ENCODE data around the gene ZFYVE19. TPM values are rescaled to one million over a fixed set of nuclear protein-coding genes. Genes with fewer than 3 reads are reported as not detected.

ZFYVE19 gene
- total RNA-seq, 4 donors from 2014 or later: 21.7 to 37.8 (median 22.3) TPM

DNA sequence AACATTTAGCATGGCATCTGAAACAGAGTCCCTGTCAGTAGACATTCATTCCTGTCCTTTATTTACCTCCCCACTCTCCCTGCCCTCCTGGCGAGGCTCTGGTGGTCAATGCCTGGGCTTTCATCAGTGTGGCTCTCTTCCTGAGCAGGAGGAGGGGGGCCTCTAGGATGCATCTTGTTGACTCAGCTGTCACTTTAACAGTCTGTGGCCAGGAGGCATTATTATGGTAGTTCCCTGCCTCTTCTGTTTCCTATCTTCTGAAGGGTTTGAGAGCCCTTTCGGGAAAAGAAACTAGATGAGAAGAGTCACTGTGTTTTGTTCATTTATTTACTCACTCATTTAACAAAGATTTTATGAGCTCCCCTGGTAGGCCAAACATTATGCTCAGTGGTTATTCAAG is 24.0 kb downstream of the ZFYVE19 start:
- Histone ChIP-seq H3K4me1 (peaks cover 0 to 6% of the 10 kb centered on the region in 2 donors), H3K27me3 (no peaks in the 10 kb centered on the region), H3K4me3 (replicated peaks in 1 of 3) (no peak overlapping the region), H3K36me3 (no peaks in the 10 kb centered on the region), H3K9me3 (no peaks in the 10 kb centered on the region), H3K27ac (no peak overlapping the region)
- no peak for TF ChIP-seq POLR2A (IDR thresholded peaks at IDR 0.05)
- TF ChIP-seq CTCF (IDR thresholded peaks at IDR 0.05): no peak
- WGBS, 2 donors: 68 to 80% methylated on average over 2 of the region's 2 CpGs
- intact Hi-C loops (cut with DNase I): no loop called here
- no peak for DNase-seq

DNA sequence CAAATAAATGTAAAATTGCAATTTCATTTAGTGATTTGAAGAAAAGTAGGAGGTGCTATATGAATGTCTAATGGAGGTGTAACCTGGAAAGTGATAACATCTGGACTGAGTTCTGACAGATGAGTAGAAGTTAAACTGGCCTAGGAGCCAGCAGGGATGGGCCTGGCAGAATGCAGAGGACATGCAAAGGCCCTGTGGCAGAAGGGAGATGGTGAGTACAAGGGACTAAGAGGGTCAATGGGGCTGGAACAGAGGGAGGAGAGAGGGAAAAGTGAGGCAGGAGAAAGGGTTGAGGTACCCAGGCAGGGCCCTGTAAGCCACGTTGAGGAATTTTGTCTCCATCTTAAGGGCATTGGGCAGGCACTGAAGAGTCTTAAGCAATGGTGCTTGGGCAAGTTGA is 25.0 kb downstream of the ZFYVE19 start:
- H3K4me1 ChIP-seq: no peaks in the 10 kb centered on the region
- no peak overlapping the region for H3K4me3 ChIP-seq (replicated peaks in 1 of 3)
- H3K36me3 ChIP-seq: no peaks in the 10 kb centered on the region
- H3K9me3 ChIP-seq: no peaks in the 10 kb centered on the region
- no peaks in the 10 kb centered on the region for H3K27me3 ChIP-seq
- no peak for TF ChIP-seq POLR2A (IDR thresholded peaks at IDR 0.05)
- TF ChIP-seq CTCF (IDR thresholded peaks at IDR 0.05): no peak
- intact Hi-C loops (cut with DNase I): no loop called here
- 69 to 86% methylated on average over 1 of the region's 1 CpG for WGBS, 2 donors
- DNase-seq: no peak
- no peak overlapping the region for H3K27ac ChIP-seq

DNA sequence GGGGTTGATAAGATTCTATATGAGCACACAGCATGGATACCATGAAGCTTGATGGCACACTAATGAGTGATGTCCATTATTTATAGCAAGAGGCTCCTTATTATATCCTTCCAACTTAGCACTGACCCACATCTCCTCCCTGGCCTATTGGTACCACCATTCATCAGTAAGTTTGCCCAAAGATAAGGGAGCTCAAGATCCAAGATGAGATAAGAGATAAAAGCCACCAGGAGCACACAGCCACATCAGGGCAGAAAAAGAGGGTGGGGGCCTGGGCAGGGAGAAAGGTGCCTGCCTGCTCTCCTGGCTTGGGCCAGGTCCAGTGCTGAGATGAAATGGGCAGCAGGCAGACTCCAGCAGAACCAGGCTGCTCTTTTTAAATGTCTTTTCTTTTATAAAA is 26.0 kb downstream of the ZFYVE19 start:
- intact Hi-C loops (cut with DNase I): no loop called here

DNA sequence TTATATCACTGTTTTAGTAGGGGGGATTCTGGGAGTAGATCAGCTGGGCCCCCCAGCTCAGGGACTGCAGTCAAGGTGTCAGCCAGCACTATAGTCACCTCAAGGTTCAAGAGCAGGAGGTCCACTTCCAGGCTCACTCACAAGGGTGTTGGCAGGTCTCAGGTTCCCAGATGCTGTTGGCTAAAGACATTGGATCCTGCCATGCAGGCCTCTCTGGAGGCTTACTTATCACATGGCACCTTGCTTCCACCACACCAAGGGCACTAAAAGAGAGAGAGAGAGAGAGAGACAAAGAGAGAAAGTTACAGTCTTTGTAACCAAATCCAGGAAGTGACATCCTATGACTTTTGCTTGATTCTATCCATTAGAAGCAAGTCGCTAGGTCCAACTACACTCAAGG is 29.1 kb downstream of the ZFYVE19 start:
- no peaks in the 10 kb centered on the region for H3K4me1 ChIP-seq
- DNase-seq: no peak
- H3K36me3 ChIP-seq: peaks cover 0 to 4% of the 10 kb centered on the region in 2 donors
- H3K9me3 ChIP-seq: no peaks in the 10 kb centered on the region
- intact Hi-C loops (cut with DNase I): no loop called here
- TF ChIP-seq CTCF (IDR thresholded peaks at IDR 0.05) (no peak), POLR2A (IDR thresholded peaks at IDR 0.05) (no peak)
- H3K27ac ChIP-seq: no peak overlapping the region
- no peak overlapping the region for H3K4me3 ChIP-seq (replicated peaks in 1 of 3)
- 90 to 92% methylated on average over 1 of the region's 1 CpG for WGBS, 2 donors
- H3K27me3 ChIP-seq: no peaks in the 10 kb centered on the region

More for the DNA sequence above, 26.0 kb downstream of the ZFYVE19 start:
- Histone ChIP-seq H3K4me1 (no peaks in the 10 kb centered on the region), H3K36me3 (no peaks in the 10 kb centered on the region), H3K9me3 (no peaks in the 10 kb centered on the region), H3K4me3 (replicated peaks in 1 of 3) (no peak overlapping the region), H3K27me3 (no peaks in the 10 kb centered on the region), H3K27ac (no peak overlapping the region)
- no peak for DNase-seq
- TF ChIP-seq CTCF (IDR thresholded peaks at IDR 0.05) (no peak), POLR2A (IDR thresholded peaks at IDR 0.05) (no peak)

- intact Hi-C loops (cut with DNase I): no loop called here
- H3K36me3 ChIP-seq: peaks cover 0 to 4% of the 10 kb centered on the region in 2 donors
- H3K27me3 ChIP-seq: no peaks in the 10 kb centered on the region
- H3K4me1 ChIP-seq: peaks cover 0 to 4% of the 10 kb centered on the region in 2 donors
- no peak overlapping the region for H3K27ac ChIP-seq
- H3K9me3 ChIP-seq: no peaks in the 10 kb centered on the region
- no peak for DNase-seq
- 84 to 87% methylated on average over 5 of the region's 5 CpGs for WGBS, 2 donors
- H3K4me3 ChIP-seq (replicated peaks in 1 of 3): no peak overlapping the region
- TF ChIP-seq CTCF (IDR thresholded peaks at IDR 0.05): no peak
- no peak for TF ChIP-seq POLR2A (IDR thresholded peaks at IDR 0.05)
These were observed 31.9 kb downstream of the ZFYVE19 start for GRCh38 chr15:40838756-40839155.

Measured in thyroid gland (tissue), 4 donors.